Fibroblast of villous mesenchyme (primary cell): ENCODE measurements around the gene SPRR1B. TPM values are rescaled to one million over a fixed set of nuclear protein-coding genes. Genes with fewer than 3 reads are reported as not detected.

ENCODE experiments used
- DNase-seq: peaks from one replicate; pipeline ENCODE4 v3.0.0-alpha.2; 2010; ENCODE audit warnings: low read depth
- H3K4me3 ChIP-seq: 2 replicates; pipeline ENCODE4 v1.5.1; 2011; ENCODE audit warnings: low read depth, mild to moderate bottlenecking, low read length
- CTCF ChIP-seq: IDR thresholded peaks from 2 replicates; pipeline ENCODE4 v1.5.1; 2012; ENCODE audit warnings: low read depth, mild to moderate bottlenecking, low read length; ENCODE audit not compliant: insufficient read depth
- total RNA-seq: library from RNA; depleted of rRNA; stranded (reverse); fragments of >200 nt; gene quantifications from 2 replicates; pipeline ENCODE4 v1.2.3, GENCODE V29; 2012

SPRR1B gene
- not detected in 2 replicates for total RNA-seq

- no peak for TF ChIP-seq CTCF
- DNase-seq, result no peak
- H3K4me3 ChIP-seq, result no peak within 1 kb of the TSS
These were observed at the start of gene SPRR1B for GRCh38 chr1:153030895-153031294. SPRR1B (plus strand) TSS chr1:153031203; CDS start chr1:153032346, 1,143 bp downstream.

GRCh38 chr1:152982076-152982475 is 48.9 kb upstream of the SPRR1B start:
- TF ChIP-seq CTCF, result no peak
- no peak for DNase-seq
- H3K4me3 ChIP-seq, result no peak overlapping the region

GRCh38 chr1:152983234-152983633 is 47.8 kb upstream of the SPRR1B start:
- TF ChIP-seq CTCF, result no peak
- no peak overlapping the region for H3K4me3 ChIP-seq
- no peak for DNase-seq

GRCh38 chr1:152983743-152984142 is 47.3 kb upstream of the SPRR1B start, which contains the start of gene SPRR1A:
SPRR1A (plus strand) TSS chr1:152984081; CDS start chr1:152985231, 1,150 bp downstream.
- H3K4me3 ChIP-seq, result no peak within 1 kb of the TSS
- no peak for DNase-seq
- no peak for TF ChIP-seq CTCF

GRCh38 chr1:152986578-152986977 is 44.4 kb upstream of the SPRR1B start:
- TF ChIP-seq CTCF, result no peak
- no peak overlapping the region for H3K4me3 ChIP-seq
- no peak for DNase-seq

- no peak overlapping the region for H3K4me3 ChIP-seq
- no peak for DNase-seq
- TF ChIP-seq CTCF, result no peak
These were observed 37.8 kb upstream of the SPRR1B start for GRCh38 chr1:152993186-152993585.

GRCh38 chr1:152995842-152996241 is 35.2 kb upstream of the SPRR1B start:
- TF ChIP-seq CTCF, result no peak
- DNase-seq, result no peak

More at GRCh38 chr1:152995842-152996241, 35.2 kb upstream of the SPRR1B start:
- H3K4me3 ChIP-seq, result no peak overlapping the region
